HG02885 (cell line): Measurements from ENCODE around the gene TM9SF2.

Experiments
- ATAC-seq: cut with Tn5 transposase; IDR thresholded peaks from one replicate; pipeline ENCODE4 v1.9.1; 2021; ENCODE audit warnings: mild to moderate bottlenecking; ENCODE audit not compliant: unreplicated experiment, poor library complexity

Gene TM9SF2

DNA sequence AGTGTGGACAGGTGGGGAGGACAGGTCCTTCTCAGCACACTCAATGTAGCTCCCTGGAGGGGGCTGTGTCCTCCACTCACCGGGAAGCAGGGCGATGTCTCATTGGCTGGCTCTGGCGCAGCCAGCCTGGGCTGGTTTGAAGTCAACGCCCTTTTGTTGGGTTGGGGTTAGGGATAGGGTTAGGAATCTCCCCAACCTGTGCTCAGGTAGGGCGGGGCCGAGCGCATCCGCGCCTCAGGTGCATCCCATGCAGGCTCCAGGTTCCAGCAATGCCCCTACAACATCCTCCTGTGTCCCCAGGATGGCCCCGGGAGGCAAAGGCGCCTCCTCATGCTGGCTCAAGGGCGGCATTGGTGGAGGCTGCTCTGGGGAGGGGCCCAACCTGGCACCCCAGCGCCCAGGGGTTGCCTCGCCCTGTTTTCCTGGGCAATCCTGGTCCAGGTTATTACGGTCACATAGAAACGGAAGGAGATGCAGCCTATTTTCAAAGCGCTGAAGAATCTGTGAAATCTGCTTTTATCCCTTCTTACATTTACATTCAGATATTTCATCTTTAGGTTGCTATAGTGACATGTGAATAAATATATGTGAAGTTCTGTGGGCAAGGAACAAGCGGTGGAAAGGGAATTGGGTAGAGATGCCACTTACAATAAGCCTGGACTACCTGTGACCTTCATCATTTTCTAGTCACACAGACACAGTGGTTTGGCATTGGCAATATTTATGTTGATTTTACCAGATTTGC lies 74.3 kb downstream of the TM9SF2 start:
- ATAC-seq, result no peak

DNA sequence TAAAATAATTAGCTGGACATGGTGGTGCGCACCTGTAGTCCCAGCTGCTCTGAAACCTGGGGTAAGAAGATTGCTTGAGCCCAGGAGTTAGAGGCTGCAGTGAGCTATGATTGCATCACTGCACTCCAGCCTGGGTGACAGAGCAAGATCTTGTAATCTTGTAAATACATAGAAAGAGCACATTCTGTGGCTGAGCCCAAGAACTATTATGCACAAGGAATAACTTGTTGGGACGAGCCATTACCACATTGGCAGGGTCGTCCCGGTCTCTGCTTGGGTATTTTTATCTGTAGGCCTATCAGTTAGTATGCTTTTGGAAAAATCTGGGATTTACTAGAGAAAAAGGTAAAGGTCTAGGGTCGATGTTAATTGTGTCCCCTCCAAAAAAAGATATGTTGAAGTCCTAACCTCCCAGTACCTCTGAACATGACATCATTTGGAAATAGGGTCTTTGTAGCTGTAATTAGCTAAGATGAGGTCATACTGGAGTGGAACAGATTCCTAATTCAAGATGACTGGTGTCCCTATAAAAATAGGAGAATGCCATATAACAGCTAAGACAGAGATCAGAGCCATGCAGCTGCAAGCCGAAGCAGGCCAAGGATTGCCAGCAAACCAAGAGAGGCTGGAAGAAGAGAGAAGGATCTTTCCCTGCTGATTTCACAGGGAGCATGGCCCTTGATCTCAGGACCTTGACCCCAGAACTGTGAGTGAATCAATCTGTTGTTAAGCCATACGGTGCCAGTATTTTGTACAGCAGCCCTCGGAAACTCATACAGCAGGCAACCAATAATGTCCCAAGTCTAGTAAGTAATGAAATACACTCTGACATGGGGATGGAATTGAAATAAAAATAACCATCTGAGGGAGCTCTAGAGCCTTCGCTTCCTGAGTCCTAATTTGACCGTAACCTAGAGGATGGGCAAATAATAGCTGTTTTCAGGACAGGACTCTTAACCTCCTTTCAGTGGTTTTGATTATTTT lies 77.0 kb downstream of the TM9SF2 start:
- no peak for ATAC-seq

DNA sequence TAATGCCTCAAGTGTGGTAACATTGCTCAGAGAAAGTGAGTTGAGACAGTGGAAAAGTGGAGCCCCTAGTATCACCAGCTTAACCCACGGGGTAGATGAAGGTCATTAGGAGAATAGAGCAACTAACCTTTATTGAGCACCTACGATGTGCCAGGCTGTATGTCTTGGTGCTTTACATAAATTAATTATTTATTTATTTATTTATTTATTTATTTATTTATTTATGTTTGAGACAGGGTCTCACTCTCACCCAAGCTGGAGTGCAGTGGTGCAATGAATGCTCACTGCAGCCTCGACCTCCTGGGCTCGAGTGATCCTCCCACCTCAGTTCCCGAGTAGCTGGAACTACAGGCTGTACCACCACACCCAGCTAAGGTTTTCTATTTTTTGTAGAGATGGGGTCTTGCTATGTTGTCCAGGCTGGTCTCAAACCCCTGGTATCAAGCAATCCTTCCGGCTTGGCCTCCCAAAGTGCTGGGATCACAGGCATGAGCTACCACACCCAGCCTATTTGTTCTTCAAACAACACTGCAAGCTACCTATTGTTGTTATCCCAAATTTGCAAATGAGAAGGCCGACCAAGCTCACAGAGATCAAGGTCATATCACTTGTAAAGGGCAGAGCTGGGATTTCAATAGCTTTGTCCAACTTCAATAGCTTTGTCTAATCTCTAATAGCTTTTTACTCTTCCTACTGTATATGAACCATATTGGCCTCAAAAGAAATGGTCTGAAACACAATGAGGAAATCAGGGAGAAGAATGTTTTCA lies 79.4 kb downstream of the TM9SF2 start:
- ATAC-seq, result no peak

DNA sequence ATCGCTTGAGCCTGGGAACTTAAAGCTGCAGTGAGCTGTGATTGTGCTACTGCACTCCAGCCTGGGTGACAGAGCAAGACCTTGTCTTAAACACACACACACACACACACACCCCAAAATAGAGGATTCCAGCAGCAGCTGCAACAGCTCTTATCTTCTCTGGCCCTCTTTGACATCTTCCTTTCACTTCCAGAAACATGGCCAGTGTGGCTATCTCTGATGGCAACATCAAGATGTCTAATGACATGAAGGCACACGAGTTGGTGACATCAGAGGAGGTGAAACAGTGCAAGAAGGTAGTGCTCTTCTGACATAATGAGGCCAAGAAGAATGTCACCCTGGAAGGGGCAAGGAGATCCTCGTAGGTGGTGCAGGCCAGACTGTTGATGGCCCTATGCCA lies 81.2 kb downstream of the TM9SF2 start:
- no peak for ATAC-seq

DNA sequence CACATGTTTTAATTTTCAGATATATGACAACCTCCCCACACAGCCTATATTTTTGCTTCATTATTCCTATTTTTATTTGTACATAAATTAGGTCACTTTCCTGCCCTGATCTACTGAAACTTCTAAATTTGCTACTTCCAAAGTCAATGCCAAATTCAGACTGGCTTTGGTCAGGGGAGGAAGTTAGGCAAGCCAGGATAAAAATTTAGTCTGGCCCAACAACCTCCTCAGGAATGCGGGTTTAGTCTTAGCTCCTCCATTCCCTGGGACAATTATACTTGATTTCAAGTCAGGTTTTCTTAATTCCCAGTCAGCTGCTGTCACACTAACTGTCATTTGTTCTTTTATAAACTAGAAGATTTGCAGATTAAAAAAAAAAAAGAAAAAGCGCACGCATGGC lies 84.3 kb downstream of the TM9SF2 start:
- ATAC-seq, result no peak

DNA sequence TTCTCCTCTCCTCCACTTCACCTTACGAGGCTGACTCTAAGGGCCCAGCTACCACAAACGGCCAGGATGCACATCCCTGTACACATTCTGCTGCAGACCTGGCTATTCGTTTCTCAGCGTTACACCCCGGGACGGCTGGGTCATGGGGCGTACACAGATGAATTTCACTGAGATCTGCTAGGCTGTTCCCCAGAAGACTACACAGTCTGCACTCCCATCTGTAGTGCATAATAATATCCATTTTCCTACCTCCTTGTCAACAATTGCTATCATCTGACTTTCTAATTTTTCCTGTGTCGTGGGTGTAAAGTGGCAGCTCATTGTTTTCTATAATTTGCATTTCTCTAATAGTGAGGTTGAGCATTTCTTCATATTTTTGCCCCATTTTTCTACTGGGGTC lies 85.7 kb downstream of the TM9SF2 start:
- ATAC-seq, result no peak

DNA sequence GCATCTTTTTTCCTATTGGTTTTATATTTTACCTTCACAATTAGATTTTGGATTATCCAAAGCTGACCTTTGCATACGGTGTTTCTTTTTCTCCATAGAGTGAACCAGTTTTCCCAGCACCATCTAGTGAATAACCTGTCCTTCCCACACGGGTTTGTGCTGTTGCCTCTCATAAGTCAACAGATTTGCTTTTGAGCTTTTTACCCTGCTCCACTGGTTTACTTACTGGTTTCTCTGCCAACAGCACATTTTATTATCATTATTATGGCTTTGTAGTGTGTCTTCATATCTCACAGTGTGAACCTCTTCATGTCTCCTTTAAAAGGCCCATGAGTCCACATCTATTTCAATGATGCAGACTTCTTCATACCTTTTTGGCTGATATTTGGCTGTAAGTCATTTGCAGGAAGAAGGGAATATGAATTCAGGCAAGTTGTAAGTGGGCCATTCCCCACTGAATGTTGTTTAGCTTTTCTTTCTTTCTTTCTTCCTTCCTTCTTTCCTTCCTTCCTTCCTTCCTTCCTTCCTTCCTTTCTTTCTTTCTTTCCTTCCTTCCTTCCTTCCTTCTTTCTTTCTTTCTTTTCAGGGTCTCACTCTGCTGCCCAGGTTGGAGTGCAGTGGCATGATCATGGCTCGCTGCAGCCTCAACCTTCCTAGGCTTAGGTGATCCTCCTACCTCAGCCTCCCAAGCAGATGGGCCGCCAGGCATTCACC lies 86.8 kb downstream of the TM9SF2 start:
- no peak for ATAC-seq

DNA sequence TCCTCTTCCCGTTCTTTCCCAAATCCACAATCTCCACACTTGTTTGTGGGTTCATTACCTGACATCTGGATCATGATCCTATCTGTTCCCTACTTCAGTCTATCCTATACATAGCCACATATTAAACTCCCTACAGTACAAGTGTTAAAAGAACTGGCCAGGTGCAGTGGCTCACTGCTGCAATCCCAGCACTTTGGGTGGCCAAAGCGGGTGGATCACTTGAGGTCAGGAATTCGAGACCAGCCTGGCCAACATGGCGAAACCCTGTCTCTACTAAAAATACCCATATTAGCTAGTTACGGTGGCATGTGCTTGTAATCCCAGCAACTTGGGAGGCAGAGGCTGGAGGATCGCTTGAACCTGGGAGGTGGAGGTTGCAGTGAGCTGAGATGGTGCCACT lies 88.3 kb downstream of the TM9SF2 start:
- no peak for ATAC-seq

DNA sequence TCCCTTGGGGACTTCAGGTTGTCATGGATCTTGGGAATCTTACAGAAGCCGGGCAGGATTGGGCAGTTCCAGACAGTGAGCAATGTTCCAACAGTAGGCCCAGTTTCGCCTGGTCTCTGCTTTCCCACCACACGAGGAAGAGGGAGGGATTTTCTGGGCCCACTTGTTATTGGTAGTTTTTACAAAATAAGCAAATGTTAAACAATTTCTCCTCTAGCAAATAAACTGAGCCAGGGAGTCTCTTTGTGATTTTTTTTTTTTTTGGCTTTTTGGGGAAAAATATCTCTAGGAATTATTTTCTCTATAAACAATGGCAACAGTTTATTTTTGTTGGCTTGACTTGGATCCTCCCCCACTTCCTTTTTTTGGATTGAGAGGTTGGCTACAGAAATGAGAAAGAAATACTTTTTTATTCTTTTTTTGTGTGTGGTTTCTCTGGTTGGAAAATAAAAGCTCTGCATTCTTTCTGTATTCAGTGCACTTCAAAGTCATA lies 89.3 kb downstream of the TM9SF2 start:
- no peak for ATAC-seq

DNA sequence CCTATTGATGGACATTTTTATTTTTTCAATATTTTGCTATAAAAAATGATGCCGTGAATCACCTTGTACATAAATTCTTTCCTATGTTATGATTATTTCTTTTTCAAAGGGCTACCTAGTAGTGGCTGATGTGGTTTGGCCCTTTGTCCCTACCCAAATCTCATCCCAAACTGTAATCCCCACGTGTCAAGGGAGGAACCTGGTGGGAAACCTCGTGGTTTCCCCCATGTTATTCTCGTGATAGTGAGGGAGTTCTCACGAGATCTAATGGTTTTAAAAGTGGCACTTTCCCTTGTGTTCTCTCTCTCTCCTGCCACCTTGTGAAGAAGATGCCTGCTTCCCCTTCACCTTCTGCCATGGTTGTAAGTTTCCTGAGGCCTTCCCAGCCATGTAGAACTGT lies 94.9 kb downstream of the TM9SF2 start:
- no peak for ATAC-seq

DNA sequence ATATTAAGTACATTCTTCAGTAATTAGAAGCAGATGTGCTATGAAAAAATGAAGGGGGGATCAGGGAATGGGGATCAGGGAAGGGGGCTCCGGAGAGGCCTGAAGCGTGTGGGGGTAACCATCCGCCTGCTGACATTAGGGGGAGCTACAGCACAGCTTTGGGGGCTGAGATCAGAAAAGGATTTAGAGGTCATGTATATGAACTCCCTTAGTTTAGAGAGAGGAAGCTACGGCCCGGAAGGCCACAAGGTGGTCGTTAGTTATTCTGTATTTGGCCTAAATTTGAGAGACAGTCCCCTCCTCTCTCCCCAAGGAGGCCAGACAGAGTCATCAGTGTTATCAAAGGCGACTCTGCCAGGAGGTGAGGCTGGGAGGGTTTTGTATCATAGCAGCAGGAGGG lies 99.0 kb downstream of the TM9SF2 start:
- ATAC-seq, result no peak

DNA sequence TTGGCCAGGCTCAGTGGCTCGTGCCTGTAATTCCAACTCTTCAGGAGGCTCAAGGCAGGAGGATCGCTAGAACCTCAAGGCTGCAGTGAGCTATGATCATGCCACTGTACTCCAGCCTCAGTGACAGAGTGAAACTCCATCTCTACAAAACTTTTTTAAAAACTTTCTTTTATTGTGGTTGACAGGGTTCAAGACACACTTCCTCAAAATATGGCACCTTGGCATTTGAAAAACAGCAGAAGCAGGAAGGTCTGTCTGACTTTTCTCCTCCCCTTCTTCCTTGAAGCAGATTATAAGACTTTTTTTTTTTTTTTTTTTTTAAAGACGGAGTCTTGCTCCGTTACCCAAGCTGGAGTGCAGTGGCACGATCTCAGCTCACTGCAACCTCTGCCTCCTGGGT lies 100.3 kb downstream of the TM9SF2 start:
- ATAC-seq, result no peak

DNA sequence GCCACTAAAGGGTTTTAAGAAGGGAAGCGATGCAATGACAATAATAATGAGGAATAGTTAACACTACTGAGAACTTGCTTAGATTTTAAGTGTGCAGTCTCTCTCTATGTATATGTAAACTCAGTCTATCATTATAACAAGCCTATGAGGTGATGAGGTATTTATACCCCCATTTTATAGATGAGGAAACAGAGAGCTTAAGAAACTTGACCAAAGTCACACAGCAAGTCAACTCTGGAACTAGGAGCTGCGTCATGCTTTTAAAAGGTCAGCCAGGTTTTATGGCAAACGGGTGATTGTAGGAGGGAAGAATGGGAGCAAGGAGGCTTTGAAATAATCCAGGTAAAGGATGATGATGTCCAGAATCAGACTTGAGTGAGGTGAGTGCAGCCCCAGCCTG lies 103.4 kb downstream of the TM9SF2 start:
- no peak for ATAC-seq

DNA sequence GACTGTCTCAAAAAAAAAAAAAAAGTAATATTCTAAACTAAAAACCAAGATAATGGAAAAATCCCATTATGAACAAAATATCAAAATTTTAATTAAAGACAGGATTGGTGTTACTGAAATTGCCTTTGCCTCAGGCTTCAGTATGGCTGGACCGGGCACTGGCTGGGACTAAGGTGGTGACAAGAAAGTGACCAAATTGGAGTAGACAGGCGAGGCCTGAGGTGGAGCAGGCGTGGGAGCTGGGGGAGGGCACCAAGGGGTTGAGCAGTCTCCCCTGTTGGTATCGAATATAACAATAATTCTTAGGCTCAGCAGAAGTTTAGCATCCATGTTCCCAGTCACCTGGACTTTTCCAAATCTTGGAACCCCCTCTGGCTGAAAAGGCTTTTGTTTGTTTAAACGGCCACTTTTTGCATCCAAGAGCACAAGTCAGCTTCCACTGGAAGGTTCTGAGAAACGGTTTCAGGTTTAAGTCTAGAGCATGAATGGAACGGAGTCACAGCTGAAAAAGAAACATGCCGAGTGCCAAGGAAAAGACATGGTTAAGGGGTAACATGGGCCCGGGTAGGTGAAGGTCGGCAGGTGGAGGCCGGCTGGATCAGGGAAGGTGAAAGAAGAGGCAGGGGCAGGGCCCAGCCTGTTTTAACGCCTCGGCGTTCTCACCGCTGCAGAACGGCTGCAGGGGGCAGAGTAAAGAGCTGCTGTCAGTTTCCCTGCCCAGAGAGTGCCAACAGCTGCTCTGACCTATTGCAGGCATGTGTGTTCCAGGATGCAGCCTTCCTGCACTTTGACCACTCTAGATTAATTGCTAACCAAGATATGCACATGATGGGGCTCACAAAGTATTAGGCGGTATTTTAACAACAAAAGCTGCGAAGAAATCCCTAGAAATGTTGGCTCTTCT lies 104.4 kb downstream of the TM9SF2 start:
- ATAC-seq, result peak; percentile 59

DNA sequence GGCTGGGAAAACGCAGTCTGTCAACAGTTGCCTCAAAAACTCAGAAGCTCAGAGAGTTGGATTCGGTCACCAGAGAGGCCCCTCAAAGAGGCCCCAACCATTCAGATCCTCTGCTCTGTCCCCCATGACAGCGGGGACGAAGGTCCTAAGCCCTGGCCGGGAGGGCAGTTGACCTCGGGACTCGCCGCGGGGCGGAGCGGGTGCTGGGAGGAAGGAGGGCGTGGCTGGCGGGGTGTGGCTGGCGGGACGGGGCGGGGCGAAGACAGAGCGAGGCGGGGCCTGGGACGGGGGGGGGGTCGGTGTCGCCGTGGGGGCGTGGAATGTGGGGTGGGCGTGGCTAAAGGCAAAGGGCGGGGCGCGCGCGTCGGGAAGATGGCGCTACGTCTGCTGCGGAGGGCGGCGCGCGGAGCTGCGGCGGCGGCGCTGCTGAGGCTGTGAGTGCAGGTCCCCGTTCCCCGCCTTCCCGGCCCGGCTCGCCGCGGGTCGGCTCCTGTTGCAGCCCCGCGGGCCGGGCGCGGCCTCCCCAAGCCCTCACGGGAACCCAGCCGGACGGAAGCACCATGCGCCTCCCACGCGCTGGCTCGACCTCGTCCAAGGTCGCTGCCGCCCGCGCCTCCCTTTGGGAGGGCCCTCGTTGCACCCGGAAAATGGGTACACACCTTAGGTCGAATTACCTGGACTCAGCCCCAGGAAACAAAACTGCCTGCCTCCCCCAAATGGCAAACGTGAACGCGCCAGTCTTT lies 105.2 kb downstream of the TM9SF2 start, which contains the start of gene CLYBL:
Gene CLYBL (plus strand): TSS at position 367 of the 743 bp plus-strand sequence.
- ATAC-seq, result peak; percentile 84

DNA sequence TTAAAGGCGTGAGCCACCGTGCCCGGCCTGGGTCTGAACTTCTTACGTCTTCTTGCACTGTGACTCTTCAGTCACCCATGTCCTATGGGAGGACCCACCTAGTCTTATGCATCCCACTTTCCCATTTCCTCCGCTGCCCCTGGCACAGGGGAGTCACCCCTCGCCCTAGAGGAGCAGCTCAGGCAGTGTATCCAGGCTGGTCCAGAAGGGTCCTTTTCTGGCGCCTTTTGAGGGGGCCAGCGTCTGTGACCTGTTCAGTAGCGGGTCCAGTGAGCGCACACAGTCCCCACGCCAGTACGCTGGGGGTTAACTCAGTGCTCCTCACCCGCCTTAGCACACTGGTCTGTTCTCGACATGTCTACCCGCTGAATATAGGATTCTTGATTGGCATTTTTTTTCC lies 107.1 kb downstream of the TM9SF2 start:
- no peak for ATAC-seq

DNA sequence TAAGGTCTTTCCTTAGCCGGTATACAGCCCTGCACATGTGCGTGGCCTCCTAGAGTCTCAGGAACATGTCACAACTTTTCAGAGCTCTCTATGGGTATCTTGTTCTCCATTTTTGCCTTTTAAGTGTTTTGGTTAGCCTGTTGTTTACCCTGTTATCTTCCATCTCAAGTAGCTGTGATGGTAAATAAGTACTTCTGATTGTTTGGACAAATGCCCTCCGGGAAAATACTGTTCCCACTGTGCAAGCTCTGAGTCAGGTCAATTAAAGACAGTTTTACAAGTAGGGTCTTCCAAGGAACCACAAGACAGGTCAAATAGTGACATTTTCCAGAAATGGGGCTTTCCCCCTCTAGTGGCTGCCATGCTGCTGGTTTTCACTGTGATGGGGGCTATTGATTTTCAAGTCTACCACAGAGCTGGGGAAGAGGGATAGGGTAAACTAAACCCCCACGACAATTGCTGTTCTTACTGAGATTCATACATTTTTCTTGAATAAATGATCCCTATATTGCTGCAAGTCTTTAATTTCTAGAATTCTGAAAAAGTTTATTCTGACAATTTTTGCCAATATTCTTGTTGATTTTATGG lies 109.5 kb downstream of the TM9SF2 start:
- ATAC-seq, result no peak
